COLO829 (cell line): ENCODE measurements around the gene DHRS3.

Experiments
- DNase-seq: peaks from one replicate; pipeline ENCODE4 v3.0.0; 2012; ENCODE audit warnings: low spot score

Gene DHRS3

DNA sequence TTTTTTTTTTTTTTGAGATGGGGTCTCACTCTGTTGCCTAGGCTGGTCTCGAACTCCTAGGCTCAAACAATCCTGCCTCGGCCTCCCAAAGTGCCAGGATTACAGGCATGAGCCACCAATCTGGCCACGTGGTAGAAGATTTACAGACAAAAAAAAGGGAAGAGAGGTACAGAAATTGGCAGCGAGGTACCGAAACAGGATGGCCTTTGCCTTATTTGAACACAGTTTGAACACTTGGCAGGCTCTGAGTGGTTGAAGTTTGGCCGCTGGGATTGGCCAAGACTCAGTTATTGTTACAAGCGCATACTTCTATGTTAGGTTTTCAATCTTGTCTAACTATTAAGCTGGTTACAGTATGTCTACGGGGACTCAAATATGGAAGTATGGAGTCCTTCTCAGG, 19.7 kb upstream of the DHRS3 start:
- no peak for DNase-seq

DNA sequence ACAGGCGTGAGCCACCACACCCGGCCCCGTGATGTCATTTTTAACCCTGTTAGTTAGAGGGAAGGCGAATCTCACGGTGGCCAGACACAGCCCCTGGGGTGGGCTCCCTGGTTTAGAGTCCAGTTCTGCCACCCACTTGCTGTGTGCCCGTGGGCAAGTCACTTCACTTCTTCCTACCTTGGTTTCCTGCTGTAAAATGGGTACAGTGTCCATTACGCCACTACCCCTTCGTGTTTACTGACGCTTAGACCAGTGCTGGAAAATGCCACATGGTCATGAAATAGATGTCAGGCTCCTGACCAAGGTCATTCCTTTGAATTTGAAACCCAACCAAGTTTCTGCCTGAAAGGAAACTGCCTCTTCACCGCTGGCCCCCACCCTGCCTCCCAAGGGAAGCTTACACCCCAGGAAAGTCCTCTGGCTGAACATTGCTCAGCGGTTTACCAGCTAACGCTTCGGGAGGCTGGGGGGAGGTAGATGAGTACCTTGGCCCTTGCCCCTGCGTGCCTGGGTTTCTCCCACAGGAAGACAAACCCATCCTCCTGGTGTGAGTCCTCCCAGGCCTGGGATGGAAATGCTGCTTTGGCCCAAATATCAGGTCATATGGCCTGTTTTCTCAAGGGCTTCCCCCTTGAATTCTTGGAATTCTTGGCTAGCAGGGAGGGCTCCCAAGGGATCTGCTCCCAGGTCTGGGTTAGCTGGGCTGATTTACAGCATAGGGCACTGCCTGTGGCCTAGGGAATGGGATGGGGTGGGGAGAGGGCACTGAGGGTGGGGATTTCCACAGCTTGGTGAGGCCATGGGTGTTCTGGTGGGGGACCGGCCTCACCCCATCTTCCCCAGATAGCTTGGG, 18.3 kb upstream of the DHRS3 start:
- DNase-seq: no peak

DNA sequence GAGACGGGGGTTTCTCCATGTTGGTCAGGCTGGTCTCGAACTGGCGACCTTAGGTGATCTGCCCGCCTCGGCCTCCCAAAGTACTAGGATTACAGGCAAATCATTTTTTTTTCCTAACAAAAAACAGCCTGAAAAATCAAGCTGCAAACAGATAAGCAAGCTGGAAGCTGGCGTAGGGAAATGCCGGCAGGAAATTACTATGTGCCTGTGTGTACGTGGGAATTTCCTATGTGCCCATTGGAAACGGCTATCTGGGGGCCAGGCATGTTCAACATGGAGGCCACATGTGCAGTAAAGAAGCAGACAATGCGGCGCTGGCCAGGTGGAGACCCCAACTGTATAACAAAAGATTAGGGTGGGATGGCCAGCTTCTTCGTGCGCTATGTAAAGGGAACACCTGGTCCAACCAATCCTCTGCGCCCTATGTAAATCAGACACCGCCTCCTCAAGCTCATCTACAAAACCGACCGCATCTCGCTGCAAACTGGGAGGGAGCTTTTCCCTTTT, 16.7 kb upstream of the DHRS3 start:
- no peak for DNase-seq

DNA sequence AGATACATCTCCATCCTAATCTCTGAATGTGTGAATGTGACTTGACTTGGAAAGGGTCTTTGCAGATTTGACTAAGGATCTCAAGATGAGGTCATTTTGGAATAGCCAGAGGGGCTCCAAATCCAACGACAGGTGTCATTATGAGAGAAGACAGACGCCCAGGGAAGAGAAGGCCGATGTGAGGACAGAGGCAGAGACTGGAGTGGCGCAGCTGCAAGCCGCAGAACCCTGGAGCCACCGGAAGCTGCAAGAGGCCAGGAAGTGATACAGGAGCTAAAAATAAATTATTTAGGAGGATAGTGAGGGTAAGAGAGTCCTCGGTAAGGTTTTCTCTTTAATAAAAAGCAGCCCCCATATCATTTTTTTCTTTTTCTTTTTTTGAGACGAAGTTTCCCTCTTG, 16.1 kb upstream of the DHRS3 start:
- DNase-seq: no peak

DNA sequence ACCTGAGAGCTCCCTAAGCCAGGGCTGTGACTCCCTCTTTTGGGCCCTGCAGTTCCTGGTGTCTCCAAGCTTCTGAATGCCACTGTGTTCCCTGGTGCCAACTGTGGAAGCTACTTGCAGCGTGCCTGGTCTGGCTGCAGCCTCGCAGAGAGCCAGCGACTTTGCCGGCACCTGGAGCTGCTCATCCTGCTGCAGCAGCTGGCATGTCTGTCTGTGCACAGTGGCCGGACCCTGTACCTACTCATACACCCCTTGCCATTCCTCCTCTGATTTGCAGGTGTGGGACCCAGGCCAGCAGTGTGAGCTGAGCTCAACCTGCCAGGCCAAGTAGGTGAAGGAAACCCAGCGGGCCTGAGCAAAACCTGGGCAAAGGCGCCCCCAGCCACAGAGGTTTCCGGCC, 13.6 kb upstream of the DHRS3 start:
- DNase-seq: no peak

DNA sequence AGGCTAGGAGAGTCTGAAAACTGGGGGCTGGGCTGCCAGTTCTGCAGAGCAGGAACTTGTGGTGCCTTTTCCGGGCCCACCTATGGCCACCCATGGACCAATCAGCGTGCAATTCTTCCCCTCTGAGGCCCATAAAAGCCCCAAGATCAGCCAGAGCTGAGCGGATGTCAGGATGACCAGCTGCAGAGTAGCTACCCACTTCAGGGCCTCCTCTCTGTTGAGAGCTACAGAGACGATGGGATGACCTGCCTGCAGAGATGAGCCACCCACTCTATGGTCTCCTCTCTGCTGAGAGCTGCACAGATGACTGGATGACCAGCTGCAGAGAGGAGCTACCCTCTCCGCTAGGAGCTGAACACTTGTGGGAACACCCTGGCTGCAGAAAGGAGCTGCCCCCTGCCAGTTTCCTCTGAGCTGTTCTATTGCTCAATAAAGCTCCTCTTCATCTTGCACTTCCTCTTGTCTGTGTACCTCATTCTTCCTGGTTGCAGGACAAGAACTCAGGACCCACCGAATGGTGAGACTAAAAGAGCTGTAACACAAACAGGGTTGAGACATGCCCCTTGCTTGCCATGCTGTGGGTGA, 13.0 kb upstream of the DHRS3 start:
- no peak for DNase-seq

DNA sequence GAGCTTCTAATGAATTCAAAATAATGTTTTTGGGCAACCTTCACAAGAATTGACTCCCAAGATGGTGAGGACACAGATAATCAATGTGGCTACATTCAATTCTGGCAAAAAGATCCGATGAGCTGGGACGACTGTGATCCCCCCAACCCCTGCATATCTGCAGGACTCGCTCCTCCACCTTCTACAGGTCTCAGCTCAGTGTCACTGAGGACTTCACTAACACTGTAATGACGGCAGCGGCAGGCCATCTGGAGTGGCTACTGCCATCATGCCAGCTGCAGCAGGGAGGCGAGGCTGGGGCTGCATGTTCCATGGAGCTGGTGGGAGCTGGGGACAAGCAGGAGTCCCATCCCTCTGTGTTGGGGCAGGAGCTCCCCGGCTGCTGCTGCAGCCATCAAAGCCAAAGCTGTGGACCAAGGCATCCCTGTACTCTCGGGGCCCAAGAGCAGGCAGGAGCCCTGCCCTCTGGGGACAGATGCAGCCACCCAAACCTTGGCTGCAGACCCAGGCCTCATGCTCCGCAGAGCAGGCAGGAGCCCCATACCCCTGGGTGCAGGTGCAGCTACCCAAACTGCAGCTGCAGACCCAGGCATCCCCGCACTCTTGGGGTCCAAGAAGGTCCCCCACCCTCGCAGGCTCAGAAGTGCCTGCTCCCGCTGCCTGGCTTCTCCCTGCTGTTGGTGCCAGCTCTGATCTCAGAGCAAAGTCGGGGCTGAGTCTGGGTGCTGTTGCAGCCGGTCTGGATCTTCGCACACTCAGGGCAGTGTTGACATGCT, 12.2 kb upstream of the DHRS3 start:
- no peak for DNase-seq

DNA sequence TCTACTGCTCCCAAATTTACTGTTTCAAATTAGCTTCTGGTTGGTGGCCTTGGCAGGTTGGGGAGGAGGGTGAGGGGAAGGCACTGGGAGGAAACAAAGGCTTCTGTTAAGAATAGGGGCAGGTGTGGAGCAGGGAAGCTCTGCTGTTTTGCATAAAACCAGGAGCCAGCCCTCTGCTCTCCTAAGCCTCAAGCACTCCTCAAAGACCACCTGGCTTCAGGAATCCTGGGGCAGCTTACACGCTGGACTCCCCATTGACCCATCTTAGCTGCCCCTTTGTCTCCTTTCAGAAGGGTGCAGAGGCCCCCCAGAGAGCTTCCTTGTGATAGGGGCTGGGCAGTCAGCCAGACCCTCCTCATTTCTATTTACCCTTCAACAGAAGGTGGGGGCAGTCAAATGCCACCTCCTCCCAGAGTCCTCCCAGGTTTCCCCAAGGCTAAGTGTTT, 11.5 kb upstream of the DHRS3 start:
- no peak for DNase-seq

DNA sequence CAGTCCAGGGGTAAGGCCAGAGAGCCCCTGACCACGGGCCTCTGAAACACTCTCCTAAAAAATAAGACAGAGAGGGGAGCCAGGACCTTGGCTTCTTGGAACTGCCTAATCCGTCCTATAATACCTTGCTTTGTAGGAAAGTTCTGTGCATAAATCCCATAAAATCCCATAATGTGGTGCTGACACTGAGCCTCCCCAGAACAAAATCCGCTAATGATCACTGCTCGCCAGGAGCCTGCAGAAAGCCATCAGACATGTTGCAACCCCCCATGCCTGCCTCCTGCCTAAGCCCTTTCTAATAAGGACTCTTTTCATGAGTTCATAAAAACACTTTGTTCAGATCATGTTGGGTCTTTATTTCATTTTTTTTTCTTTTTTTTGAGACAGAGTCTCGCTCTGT, 9.3 kb upstream of the DHRS3 start:
- no peak for DNase-seq

DNA sequence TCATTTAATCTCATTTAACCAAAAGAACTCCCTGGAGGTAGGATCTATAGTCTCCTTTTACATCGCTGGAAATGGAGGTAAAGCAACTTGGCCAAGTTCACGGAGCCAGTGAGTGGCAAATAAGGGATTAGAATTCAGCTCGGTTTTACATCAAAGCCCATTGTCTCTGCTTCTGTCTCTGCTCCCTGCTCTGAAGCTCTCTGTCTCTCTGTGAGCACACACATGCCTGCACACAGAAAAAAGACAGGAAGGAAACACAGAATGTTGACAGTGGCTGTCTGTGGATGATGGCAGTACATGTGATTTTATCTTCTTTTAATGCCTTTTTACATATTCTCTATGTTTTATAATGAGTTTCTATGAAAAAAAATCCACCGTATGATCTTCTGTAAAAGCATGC, 8.9 kb upstream of the DHRS3 start:
- no peak for DNase-seq

DNA sequence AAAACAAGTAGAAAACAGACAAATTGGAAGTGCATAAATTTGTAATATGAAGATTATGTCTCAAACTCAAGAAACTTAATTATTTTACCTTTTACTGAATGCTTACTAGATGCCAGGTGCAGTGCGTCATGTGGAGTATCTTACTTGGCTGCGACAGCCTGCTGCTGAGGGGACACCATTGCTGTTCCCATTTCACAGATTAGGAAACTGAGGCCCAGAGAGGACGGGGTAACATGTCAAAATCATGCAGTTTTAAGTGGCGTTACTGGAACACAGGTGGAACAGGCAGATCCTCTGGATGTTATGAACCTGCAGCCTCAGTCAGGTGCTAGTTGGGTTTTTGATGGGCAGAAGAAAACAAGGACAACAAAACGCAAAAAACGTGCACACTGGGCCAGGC, 7.3 kb upstream of the DHRS3 start:
- no peak for DNase-seq

DNA sequence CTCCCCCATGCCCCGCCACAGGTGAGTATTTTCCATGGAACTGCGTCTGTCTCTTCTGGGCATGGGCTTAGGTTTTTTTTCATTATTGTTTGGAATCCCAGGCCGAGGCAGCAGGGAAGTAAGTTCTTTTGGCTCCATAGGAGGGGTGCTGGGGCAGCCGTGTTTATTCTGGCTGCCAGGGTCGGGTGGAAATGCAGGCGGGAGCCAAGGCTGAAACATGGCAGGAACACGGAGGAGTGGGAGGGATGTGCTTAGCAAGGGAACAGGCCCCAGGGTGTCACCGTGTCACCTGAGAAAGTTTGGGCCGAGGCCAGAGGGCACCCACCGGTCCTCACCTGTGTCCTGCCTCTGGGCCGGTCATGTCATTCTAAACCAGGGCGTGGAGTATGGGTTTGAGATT, 4.5 kb upstream of the DHRS3 start:
- DNase-seq: no peak

DNA sequence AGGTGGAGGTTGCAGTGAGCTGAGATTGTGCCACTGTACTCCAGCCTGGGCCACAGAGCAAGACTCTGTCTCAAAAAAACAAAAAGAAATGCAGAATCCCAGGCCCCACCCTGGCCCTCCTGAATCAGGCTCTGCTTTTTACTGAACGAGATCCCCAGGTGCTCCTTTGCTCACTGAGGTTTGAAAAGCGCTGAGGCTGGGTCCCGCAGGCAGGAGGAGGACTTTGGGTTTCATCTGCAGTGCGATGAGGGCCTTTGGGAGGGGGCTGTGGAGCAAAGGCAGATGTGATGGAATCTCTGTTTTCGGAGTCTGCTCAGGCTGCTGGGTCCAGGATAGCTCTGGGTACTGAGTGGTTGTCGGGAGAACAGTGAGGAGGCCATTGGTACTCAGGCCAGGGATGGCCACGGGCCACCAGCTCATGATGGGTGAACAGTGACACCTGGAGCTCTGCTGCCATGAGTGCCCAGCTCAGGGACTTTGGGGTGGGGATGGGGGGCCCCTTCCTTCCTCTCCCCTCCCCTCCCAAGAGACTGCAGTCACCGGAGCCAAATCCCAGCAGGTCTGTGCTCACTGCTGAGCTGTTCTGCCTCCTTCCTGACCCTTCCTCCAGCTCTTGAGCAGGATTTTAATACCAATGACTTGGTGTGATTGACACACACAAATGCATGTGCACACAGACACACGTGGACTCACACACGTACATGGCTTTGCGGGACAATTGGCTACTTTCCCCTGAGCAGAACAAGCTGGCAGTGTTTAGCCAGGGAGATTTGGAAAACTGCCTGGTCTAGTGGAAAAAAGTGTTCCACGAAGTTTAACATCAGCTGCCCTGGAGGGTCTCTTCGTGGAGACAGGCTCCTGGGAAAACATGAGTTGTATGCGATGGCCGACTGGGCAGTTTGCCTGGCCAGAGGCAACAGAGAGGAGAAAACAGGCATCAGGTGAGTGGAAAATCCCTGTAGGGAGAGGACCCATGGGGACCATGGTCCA, 3.6 kb upstream of the DHRS3 start:
- DNase-seq: no peak

DNA sequence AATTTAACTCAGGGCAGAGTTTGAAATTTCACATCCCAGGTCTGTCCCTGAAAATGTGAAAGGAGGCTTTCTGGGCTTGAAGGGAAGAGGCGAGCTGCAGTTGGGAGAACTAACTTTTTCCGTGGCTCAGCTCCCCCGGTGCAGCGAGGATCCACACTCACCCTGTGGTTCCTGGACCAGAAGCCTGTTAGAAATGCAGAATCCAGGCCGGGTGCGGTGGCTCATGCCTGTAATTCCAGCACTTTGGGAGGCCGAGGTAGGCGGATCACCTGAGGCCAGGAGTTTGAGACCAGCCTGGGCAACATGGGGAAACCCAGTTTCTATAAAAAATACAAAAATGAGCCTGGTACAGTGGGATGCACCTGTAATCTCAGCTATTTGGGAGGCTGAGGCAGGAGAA, 2.9 kb upstream of the DHRS3 start:
- no peak for DNase-seq

DNA sequence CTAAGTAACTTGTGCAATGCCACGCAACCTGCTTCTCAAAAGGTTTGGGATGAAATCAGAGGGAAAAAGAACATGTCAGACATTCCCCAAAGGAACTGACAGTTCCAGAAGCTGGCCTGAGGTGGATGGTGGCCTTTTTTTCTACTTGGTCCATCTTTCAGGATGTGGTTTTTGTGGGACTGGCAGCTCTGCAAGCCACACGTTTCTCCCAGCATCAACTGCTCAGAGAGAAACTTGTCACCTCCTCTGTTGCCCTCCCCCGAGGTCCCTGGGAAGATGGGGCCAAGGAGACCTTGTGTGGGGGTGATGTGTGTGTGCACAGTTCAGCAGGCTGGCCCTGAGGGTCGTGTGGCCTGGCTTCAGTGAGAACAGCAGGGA, 2.5 kb upstream of the DHRS3 start:
- DNase-seq: no peak

DNA sequence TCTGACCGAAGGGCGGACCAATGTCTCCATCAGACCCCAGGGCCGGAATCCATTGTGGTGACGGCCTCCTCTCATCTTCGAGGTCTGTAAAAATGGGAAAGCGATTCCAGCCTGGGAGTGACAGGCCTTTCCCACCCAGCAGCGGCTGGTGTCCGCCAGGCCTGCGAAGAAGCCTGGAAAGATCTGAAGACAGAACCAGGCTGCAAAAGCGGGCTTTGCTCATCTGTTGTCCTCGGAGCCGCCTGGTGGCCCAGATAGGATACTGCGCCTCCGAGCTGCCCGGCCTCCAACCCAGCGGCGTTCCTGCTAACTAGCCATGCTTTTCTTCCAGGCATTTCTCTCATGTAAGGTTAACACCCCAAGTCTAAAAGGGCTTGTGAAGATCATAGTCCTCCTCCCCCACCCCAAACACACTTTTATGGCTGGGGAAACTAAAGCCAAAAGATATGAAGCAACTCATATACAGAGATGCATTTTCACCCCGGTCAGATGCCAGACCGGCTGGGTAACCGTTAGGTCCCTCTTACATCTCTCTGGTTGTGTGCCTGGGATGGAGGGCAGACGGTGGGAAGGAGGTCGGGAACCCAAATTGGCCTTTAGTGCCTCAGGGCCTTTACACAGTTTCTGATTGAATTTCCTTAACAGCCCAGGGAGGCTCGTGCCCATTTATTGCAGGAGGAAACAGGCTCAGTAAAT, 1.9 kb upstream of the DHRS3 start:
- peak; percentile 86 for DNase-seq

DNA sequence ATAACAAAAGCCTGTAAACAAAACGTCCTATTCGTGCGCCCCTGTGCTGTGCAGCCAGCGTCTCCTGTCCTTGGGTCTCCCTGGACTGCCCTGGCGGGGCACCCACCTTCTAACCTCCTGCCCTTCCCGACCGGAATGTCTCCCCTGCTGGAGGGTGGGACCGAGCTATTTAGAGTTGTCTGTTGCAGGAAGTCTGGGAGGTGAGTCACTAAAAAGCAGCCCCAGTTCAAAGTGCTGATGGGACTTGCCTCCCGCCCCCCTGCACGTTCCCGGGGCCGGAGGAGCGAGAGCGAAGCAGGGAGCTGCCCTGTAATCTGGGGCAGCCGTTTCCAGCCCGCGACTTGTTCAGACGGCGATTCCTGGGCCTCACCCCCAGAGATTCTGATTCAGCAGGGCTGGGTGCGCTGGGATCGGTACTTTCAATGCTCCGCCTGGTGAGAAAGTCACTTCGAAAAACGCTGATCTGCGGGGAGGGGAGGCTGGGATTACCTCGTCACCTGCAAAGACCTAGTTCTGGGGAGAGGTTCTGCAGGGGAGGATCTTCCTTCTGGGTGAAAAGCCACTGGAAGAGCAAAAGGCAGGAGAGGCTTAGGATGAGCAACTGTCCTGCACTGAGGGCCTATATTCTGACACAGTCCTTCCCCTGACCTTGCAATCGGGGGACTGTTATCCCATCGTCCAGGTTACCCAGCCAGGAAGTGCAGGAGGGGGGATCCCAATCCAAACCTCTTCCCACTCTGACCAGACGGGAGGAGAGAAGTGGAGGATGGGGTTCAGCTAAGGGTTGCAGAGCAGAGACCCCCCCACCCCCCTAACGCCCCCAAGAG, 1.2 kb upstream of the DHRS3 start:
- DNase-seq: no peak

DNA sequence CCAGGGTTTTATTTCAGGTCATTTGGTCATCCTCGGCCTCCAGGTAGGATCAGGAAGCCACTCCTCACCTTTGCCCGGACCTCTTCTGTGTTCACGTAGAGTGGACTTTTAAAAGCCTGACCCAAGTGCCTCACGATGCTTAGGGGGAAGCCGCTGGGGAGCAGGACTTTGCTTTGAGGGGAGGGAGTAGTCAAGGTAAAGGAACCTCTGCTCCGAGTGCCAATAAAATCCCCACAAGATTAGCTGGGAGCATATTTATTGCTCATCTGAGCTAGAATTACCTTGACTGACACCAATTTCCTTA, 603 bp upstream of the DHRS3 start:
- no peak for DNase-seq

DNA sequence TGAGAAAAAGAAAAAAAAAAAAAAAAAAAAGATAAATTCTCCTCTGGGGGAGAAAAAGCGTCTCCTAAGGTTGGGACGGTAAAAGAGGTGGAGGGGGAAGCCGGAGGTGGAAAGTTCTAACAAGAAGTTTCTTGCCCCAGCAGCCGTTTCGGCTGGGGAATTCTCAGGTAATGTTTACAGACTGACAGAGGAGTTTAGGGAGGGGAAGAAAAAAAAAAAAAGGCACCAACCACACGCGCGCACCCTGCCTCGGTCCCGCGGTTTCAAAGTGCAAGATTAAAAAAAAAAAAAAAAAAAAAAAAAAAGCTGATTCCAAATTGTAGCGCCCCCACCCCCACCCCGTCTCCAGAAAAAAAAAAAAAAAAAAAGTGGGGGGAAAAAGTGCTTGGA, 504 bp downstream of the DHRS3 start:
- DNase-seq: no peak

DNA sequence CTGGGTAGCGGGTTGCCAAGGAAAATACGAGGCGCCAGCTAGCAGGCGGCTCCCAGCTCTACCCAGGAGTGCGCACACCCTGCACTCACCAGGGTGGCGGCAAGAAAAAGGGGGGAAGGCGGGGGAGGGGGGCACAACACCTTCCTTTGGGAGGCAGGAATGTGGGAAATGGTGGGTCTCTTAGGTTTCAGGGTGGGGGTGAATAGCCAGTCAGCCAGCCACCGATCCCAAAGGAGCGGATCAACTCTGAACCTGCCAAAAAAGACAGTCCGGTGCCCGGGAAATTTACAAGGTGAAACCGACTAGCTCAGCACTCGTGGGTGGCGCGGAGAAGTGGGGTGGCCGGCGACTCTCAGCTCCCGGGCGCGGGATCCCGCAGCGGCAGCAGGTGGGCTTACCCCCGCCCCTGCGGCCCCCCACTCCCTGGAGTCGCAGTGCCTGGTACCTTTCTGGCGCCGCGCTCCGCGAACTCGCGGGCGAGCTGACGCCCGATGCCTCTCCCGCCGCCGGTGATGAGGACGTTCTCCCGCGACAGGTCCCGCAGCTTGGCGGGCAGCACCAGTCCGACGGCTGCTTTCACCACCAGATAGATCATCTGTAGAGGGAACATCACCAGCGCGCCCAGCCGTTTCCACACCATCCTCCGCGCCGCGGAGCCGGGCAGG, 1.2 kb downstream of the DHRS3 start:
- DNase-seq: no peak
